Liver (tissue), 9 donors: ENCODE data around the gene SIL1. TPM values are rescaled to one million over a fixed set of nuclear protein-coding genes. Genes with fewer than 3 reads are reported as not detected.

ENCODE experiments used
- DNase-seq: peaks from one replicate; pipeline ENCODE4 v3.0.0-alpha.2; 2017; ENCODE audit warnings: low spot score
- H3K27ac ChIP-seq, 2 donors: one replicate each; pipeline ENCODE4 v1.7.0; 2013; ENCODE audit warnings: inconsistent platforms in 2 of 2, low read length in 2 of 2, control low read depth in 1 of 2, low read depth in 1 of 2, mild to moderate bottlenecking in 1 of 2
- H3K27me3 ChIP-seq, 4 donors: one replicate each; pipeline versions ENCODE4 v1.6.1 to v1.7.0; 2013; ENCODE audit warnings: low read length in 3 of 4, inconsistent platforms in 1 of 4, mild to moderate bottlenecking in 1 of 4, moderate library complexity in 1 of 4; ENCODE audit not compliant: control insufficient read depth in 4 of 4, insufficient read depth in 4 of 4
- H3K36me3 ChIP-seq, 4 donors: one replicate each; pipeline versions ENCODE4 v1.6.1 to v1.7.0; 2013; ENCODE audit warnings: low read length in 3 of 4, mild to moderate bottlenecking in 3 of 4, low read depth in 1 of 4, moderate library complexity in 1 of 4; ENCODE audit not compliant: control insufficient read depth in 4 of 4, insufficient read depth in 3 of 4
- H3K4me1 ChIP-seq, 4 donors: one replicate each; pipeline versions ENCODE4 v1.6.1 to v1.7.0; 2013; ENCODE audit warnings: low read length in 3 of 4, mild to moderate bottlenecking in 3 of 4, moderate library complexity in 1 of 4; ENCODE audit not compliant: control insufficient read depth in 4 of 4, insufficient read depth in 4 of 4
- H3K4me3 ChIP-seq, 3 donors: one replicate each; pipeline versions ENCODE4 v1.6.1 to v1.7.0; 2013; ENCODE audit warnings: low read length in 3 of 3, control low read depth in 1 of 3, low read depth in 1 of 3, mild to moderate bottlenecking in 1 of 3
- H3K9ac ChIP-seq, 2 donors: one replicate each; pipeline ENCODE4 v1.7.0; 2013; ENCODE audit warnings: low read length in 2 of 2, mild to moderate bottlenecking in 2 of 2, moderate library complexity in 2 of 2, control low read depth in 1 of 2, low read depth in 1 of 2
- H3K9me3 ChIP-seq, 4 donors: one replicate each; pipeline versions ENCODE4 v1.6.1 to v1.7.0; 2013; ENCODE audit warnings: low read length in 3 of 4; ENCODE audit not compliant: control insufficient read depth in 4 of 4
- FOXA1 ChIP-seq: IDR thresholded peaks from 2 replicates; pipeline ENCODE4 v1.6.1; 2016; ENCODE audit warnings: antibody characterized with exemption
- HNF4G ChIP-seq: IDR thresholded peaks from 2 replicates; pipeline ENCODE4 v1.6.1; 2016; ENCODE audit warnings: antibody characterized with exemption
- JUND ChIP-seq, 2 donors: IDR thresholded peaks; 2 replicates each; pipeline ENCODE4 v1.6.1; 2016; ENCODE audit warnings: antibody characterized with exemption in 2 of 2
- NR2F2 ChIP-seq: IDR thresholded peaks from 2 replicates; pipeline ENCODE4 v1.6.1; 2016; ENCODE audit warnings: antibody characterized with exemption
- RAD21 ChIP-seq, 2 donors: IDR thresholded peaks; 2 replicates each; pipeline ENCODE4 v1.6.1; 2016; ENCODE audit warnings: antibody characterized with exemption in 2 of 2, mild to moderate bottlenecking in 2 of 2
- RXRA ChIP-seq, 2 donors: IDR thresholded peaks; 2 replicates each; pipeline ENCODE4 v1.6.1; 2017 to 2018; ENCODE audit warnings: antibody characterized with exemption in 2 of 2, mild to moderate bottlenecking in 1 of 2
- TAF1 ChIP-seq: conservative IDR thresholded peaks from 2 replicates; pipeline ENCODE4 v1.6.1; 2016; ENCODE audit warnings: antibody characterized with exemption, mild to moderate bottlenecking
- YY1 ChIP-seq: IDR thresholded peaks from 2 replicates; pipeline ENCODE4 v1.6.1; 2016; ENCODE audit warnings: antibody characterized with exemption, mild to moderate bottlenecking
- WGBS: extraction: QIAGEN DNeasy Blood & Tissue Kit; methylation state at CpG from one replicate; pipeline ENCODE4 v1.1.7; 2013; 5-methylcytosine and 5-hydroxymethylcytosine counted together
- polyA plus RNA-seq, 2 donors: library from polyadenylated mRNA; stranded (reverse) in 1 of 2; unstranded in 1 of 2; fragments of 200-250 nt in 1 of 2; fragments of >200 nt in 1 of 2; fragmentation: Nextera tagmentation in 1 of 2; extraction: Ambion mirVana in 1 of 2; gene quantifications; one replicate each; pipeline versions ENCODE4 v1.2.1 to v1.2.3, GENCODE V29; 2013 to 2015
- total RNA-seq, 2 donors: library from RNA; depleted of rRNA; stranded (reverse); fragments of >200 nt; gene quantifications; one replicate each; pipeline ENCODE4 v1.2.3, GENCODE V29; 2014
- TF ChIP-seq, protein P1 (sequence below): fragments of 150-350 bp; IDR thresholded peaks from 2 replicates; pipeline ENCODE4 v1.5.1; 2017; ENCODE audit warnings: improper control_type of control experiment, low read depth, low read length; ENCODE audit not compliant: missing input control
- TF ChIP-seq, protein P2 (sequence below): IDR thresholded peaks from 2 replicates; pipeline ENCODE4 v1.6.1; 2016; ENCODE audit warnings: antibody characterized with exemption
- TF ChIP-seq, protein P3 (sequence below): IDR thresholded peaks from 2 replicates; pipeline ENCODE4 v1.6.1; 2016; ENCODE audit warnings: antibody characterized with exemption
- TF ChIP-seq, protein P4 (sequence below): IDR thresholded peaks from 2 replicates; pipeline ENCODE4 v1.6.1; 2016; ENCODE audit warnings: antibody characterized with exemption, mild to moderate bottlenecking
- TF ChIP-seq, protein P5 (sequence below): IDR thresholded peaks from 2 replicates; pipeline ENCODE4 v1.6.1; 2016; ENCODE audit warnings: antibody characterized with exemption
- donor health status: healthy.
- donor health status: healthy.
- donor health status: healthy.
- donor health status: healthy.
- donor health status: healthy.

The SIL1 gene
- total and polyA plus RNA-seq, 4 donors: 38.1 to 95.1 (median 76.2) TPM

DNA sequence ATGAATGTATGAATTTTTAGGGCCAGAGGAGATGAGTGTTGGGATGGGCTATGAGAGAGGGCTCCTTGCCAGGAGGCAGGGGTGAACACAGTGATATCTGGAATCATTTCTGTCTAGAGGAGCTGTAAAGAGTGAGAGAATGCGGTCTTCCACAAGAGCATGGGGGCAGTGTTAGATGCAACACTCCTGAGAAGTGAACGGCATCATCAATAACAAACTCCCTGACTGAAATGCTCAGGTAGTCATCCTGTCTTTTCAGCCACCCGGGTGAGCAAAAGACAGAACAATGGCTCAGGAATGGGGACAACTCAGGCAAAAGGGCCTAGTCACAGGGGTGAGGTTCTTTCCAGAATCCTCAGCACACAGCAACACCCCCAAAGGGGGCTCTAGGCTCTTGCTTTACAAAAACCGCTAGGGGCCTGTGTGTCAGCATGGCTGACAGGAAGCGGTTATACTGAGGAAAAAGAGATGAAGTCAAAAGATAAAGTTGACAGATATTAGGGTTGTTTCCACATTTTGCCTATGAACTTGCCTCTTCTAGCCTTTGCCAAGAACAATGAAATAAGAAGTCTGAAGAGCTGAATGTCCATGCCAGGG is 218.4 kb downstream of the SIL1 start:
- TF ChIP-seq JUND (IDR thresholded peaks at IDR 0.05): no peak
- TF ChIP-seq, protein P1, sequence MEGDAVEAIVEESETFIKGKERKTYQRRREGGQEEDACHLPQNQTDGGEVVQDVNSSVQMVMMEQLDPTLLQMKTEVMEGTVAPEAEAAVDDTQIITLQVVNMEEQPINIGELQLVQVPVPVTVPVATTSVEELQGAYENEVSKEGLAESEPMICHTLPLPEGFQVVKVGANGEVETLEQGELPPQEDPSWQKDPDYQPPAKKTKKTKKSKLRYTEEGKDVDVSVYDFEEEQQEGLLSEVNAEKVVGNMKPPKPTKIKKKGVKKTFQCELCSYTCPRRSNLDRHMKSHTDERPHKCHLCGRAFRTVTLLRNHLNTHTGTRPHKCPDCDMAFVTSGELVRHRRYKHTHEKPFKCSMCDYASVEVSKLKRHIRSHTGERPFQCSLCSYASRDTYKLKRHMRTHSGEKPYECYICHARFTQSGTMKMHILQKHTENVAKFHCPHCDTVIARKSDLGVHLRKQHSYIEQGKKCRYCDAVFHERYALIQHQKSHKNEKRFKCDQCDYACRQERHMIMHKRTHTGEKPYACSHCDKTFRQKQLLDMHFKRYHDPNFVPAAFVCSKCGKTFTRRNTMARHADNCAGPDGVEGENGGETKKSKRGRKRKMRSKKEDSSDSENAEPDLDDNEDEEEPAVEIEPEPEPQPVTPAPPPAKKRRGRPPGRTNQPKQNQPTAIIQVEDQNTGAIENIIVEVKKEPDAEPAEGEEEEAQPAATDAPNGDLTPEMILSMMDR: no peak
- TF ChIP-seq TAF1: no peak
- TF ChIP-seq YY1: no peak
- TF ChIP-seq, protein P2, sequence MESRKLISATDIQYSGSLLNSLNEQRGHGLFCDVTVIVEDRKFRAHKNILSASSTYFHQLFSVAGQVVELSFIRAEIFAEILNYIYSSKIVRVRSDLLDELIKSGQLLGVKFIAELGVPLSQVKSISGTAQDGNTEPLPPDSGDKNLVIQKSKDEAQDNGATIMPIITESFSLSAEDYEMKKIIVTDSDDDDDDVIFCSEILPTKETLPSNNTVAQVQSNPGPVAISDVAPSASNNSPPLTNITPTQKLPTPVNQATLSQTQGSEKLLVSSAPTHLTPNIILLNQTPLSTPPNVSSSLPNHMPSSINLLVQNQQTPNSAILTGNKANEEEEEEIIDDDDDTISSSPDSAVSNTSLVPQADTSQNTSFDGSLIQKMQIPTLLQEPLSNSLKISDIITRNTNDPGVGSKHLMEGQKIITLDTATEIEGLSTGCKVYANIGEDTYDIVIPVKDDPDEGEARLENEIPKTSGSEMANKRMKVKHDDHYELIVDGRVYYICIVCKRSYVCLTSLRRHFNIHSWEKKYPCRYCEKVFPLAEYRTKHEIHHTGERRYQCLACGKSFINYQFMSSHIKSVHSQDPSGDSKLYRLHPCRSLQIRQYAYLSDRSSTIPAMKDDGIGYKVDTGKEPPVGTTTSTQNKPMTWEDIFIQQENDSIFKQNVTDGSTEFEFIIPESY: no peak
- no peaks in the 10 kb centered on the region for H3K4me1 ChIP-seq
- peaks cover 0 to 3% (median 0%) of the 10 kb centered on the region in 4 donors for H3K36me3 ChIP-seq
- no peak for DNase-seq
- no peaks in the 10 kb centered on the region for H3K27me3 ChIP-seq
- no peak overlapping the region for H3K4me3 ChIP-seq
- no peaks in the 10 kb centered on the region for H3K9me3 ChIP-seq
- no peak overlapping the region for H3K9ac ChIP-seq
- H3K27ac ChIP-seq: no peak overlapping the region
- WGBS: 87% methylated on average over 5 of the region's 5 CpGs

DNA sequence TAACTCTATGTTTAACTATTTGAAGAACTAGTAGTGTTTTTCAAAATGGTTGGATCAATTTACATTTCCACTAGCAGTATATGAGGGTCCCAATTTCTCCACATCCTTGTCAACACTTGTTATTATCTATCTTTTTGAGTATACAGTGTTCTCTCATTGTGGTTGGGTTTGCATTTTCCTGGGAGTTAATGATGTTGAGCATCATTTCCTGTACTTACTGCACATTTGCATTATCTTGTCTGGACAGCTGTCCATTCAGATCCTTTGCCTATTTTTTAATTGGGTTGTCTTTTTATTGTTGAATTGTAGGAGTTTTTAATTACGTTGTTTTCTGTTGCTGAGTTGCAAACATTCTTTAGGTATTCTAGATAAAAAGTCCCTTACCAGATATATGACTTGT is 219.6 kb downstream of the SIL1 start:
- peaks cover 0 to under 1% (median 0%) of the 10 kb centered on the region in 4 donors for H3K36me3 ChIP-seq
- H3K9me3 ChIP-seq: no peaks in the 10 kb centered on the region
- WGBS: 92% methylated on average over 1 of the region's 1 CpG
- H3K27ac ChIP-seq: no peak overlapping the region
- H3K4me3 ChIP-seq: no peak overlapping the region
- no peaks in the 10 kb centered on the region for H3K27me3 ChIP-seq
- H3K4me1 ChIP-seq: no peaks in the 10 kb centered on the region
- no peak for DNase-seq
- no peak overlapping the region for H3K9ac ChIP-seq
- TF ChIP-seq, protein P1: no peak
- TF ChIP-seq, protein P3, sequence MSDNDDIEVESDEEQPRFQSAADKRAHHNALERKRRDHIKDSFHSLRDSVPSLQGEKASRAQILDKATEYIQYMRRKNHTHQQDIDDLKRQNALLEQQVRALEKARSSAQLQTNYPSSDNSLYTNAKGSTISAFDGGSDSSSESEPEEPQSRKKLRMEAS: no peak

DNA sequence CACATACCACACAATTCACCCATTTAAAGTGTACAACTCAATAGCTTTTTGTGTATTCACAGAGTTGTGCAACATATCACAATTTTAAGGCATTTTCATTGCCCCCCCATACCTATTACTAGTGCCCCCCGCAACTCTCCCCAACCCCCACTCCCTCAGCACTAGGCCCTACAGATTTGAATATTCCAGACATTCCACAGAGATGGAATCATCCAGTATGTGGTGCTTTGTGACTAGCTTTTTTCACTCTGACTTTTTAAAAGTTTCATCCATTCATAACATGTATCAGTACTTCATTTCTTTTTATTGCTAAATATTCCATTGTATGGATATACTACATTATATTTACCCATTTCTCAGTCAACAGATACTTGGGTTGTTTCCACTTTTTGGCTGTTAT is 220.1 kb downstream of the SIL1 start:
- Histone ChIP-seq H3K4me3 (no peak overlapping the region), H3K9ac (no peak overlapping the region), H3K9me3 (no peaks in the 10 kb centered on the region), H3K36me3 (no peaks in the 10 kb centered on the region), H3K4me1 (no peaks in the 10 kb centered on the region), H3K27me3 (no peaks in the 10 kb centered on the region), H3K27ac (no peak overlapping the region)
- no peak for DNase-seq
- 100% methylated on average over 1 of the region's 1 CpG for WGBS
- TF ChIP-seq TAF1 (no peak), JUND (IDR thresholded peaks at IDR 0.05) (no peak), RXRA (IDR thresholded peaks at IDR 0.05) (no peak), RAD21 (IDR thresholded peaks at IDR 0.05) (no peak), FOXA1 (no peak), NR2F2 (no peak), HNF4G (no peak), YY1 (no peak)
- TF ChIP-seq, protein P4, sequence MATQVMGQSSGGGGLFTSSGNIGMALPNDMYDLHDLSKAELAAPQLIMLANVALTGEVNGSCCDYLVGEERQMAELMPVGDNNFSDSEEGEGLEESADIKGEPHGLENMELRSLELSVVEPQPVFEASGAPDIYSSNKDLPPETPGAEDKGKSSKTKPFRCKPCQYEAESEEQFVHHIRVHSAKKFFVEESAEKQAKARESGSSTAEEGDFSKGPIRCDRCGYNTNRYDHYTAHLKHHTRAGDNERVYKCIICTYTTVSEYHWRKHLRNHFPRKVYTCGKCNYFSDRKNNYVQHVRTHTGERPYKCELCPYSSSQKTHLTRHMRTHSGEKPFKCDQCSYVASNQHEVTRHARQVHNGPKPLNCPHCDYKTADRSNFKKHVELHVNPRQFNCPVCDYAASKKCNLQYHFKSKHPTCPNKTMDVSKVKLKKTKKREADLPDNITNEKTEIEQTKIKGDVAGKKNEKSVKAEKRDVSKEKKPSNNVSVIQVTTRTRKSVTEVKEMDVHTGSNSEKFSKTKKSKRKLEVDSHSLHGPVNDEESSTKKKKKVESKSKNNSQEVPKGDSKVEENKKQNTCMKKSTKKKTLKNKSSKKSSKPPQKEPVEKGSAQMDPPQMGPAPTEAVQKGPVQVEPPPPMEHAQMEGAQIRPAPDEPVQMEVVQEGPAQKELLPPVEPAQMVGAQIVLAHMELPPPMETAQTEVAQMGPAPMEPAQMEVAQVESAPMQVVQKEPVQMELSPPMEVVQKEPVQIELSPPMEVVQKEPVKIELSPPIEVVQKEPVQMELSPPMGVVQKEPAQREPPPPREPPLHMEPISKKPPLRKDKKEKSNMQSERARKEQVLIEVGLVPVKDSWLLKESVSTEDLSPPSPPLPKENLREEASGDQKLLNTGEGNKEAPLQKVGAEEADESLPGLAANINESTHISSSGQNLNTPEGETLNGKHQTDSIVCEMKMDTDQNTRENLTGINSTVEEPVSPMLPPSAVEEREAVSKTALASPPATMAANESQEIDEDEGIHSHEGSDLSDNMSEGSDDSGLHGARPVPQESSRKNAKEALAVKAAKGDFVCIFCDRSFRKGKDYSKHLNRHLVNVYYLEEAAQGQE: no peak
- TF ChIP-seq, protein P2: no peak
- TF ChIP-seq, protein P3: no peak
- TF ChIP-seq, protein P5, sequence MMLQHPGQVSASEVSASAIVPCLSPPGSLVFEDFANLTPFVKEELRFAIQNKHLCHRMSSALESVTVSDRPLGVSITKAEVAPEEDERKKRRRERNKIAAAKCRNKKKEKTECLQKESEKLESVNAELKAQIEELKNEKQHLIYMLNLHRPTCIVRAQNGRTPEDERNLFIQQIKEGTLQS: no peak
